ENCODE data around the gene ZNF800. TPM values are rescaled to one million over a fixed set of nuclear protein-coding genes. Genes with fewer than 3 reads are reported as not detected.

ZNF800 gene
- total RNA-seq, 2 donors from 2014 or later: 20.0 to 23.7 TPM

GRCh38 chr7:127338122-127338521 is 54.4 kb downstream of the ZNF800 start:
- Histone ChIP-seq H3K4me1 (no peaks in the 10 kb centered on the region), H3K36me3 (replicated peaks in 1 of 2; ENCODE audit: insufficient read depth in 1 of 2, low read depth in 2 of 2) (no peaks in the 10 kb centered on the region), H3K4me3 (no peak overlapping the region), H3K27ac (no peak overlapping the region), H3K27me3 (no peaks in the 10 kb centered on the region), H3K9me3 (no peaks in the 10 kb centered on the region)
- DNase-seq: no peak
- intact Hi-C loops (cut with DNase I): no loop called here
- 83 to 95% methylated on average over 1 of the region's 1 CpG for WGBS, 2 donors
- no peak for ATAC-seq
- no peak for TF ChIP-seq POLR2A (IDR thresholded peaks at IDR 0.05)
- TF ChIP-seq CTCF (IDR thresholded peaks at IDR 0.05): no peak

GRCh38 chr7:127337581-127337980 is 54.9 kb downstream of the ZNF800 start:
- 68 to 76% methylated on average over 5 of the region's 5 CpGs for WGBS, 2 donors
- ATAC-seq (no peak), DNase-seq (no peak)
- no peaks in the 10 kb centered on the region for H3K36me3 ChIP-seq (replicated peaks in 1 of 2; ENCODE audit: insufficient read depth in 1 of 2, low read depth in 2 of 2)
- H3K4me3 ChIP-seq: no peak overlapping the region
- no peaks in the 10 kb centered on the region for H3K9me3 ChIP-seq
- H3K4me1 ChIP-seq: no peaks in the 10 kb centered on the region
- intact Hi-C loops (cut with DNase I): no loop called here
- no peak for TF ChIP-seq POLR2A (IDR thresholded peaks at IDR 0.05)
- no peak for TF ChIP-seq CTCF (IDR thresholded peaks at IDR 0.05)
- no peaks in the 10 kb centered on the region for H3K27me3 ChIP-seq
- H3K27ac ChIP-seq: no peak overlapping the region

DNA sequence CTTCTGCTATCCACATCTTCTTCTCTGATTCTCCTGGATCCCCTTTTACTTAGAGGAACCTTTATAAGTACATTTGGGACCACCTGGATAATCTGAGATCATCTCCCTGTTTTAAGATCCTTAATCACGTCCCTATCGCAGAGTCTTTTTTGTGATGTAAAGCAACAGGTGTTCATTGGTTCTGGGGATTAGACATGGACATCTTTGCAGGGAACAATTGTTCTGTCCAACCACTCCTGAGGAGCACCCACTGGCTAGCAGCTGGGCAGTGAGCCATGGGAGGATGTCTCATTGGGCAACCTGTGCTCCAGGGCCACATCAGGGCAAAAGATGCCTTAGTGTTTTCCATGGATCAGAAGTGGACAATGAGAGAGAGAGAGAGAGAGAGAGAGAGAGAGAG is 56.0 kb downstream of the ZNF800 start:
- ATAC-seq (no peak), DNase-seq (no peak)
- whole genome bisulfite sequencing, 2 donors: 82 to 95% methylated on average over 2 of the region's 2 CpGs
- Histone ChIP-seq H3K4me1 (no peaks in the 10 kb centered on the region), H3K4me3 (no peak overlapping the region), H3K27me3 (no peaks in the 10 kb centered on the region), H3K9me3 (no peaks in the 10 kb centered on the region), H3K36me3 (replicated peaks in 1 of 2; ENCODE audit: insufficient read depth in 1 of 2, low read depth in 2 of 2) (no peaks in the 10 kb centered on the region), H3K27ac (no peak overlapping the region)
- TF ChIP-seq POLR2A (IDR thresholded peaks at IDR 0.05) (no peak), CTCF (IDR thresholded peaks at IDR 0.05) (no peak)
- intact Hi-C loops (cut with DNase I): no loop called here

DNA sequence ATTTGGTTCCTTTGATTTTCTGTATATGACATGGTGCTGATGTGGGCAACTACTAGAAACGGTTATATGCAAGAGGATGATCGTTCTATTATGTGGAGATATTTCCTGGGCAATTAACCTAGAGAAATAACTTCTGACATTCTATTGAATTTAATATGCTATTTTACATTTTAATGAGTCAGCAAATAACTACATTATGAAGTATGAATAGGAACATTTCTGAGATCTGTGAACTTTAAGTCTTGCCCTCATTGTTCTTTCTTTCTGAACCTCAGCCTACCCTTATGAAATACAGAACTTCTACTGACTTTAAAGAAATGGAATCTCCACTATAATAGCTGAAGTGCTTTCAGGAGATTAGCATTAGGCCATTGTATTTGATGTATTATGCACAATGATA is 59.6 kb downstream of the ZNF800 start:
- no peak for TF ChIP-seq POLR2A (IDR thresholded peaks at IDR 0.05)
- TF ChIP-seq CTCF (IDR thresholded peaks at IDR 0.05): no peak
- intact Hi-C loops (cut with DNase I): no loop called here
- WGBS, 2 donors: 88 to 92% methylated on average over 2 of the region's 2 CpGs

GRCh38 chr7:127330070-127330469 is 62.4 kb downstream of the ZNF800 start:
- H3K27me3 ChIP-seq: no peaks in the 10 kb centered on the region
- H3K9me3 ChIP-seq: no peaks in the 10 kb centered on the region
- no peak for ATAC-seq
- TF ChIP-seq POLR2A (IDR thresholded peaks at IDR 0.05) (no peak), CTCF (IDR thresholded peaks at IDR 0.05) (no peak)
- 77 to 84% methylated on average over 1 of the region's 1 CpG for WGBS, 2 donors
- H3K36me3 ChIP-seq (replicated peaks in 1 of 2; ENCODE audit: insufficient read depth in 1 of 2, low read depth in 2 of 2): no peaks in the 10 kb centered on the region
- H3K4me3 ChIP-seq: no peak overlapping the region
- no peak for DNase-seq
- no peaks in the 10 kb centered on the region for H3K4me1 ChIP-seq
- intact Hi-C loops (cut with DNase I): no loop called here
- H3K27ac ChIP-seq: no peak overlapping the region

More for the DNA sequence above, 59.6 kb downstream of the ZNF800 start:
- Histone ChIP-seq H3K27me3 (no peaks in the 10 kb centered on the region), H3K9me3 (no peaks in the 10 kb centered on the region), H3K4me3 (no peak overlapping the region), H3K36me3 (replicated peaks in 1 of 2; ENCODE audit: insufficient read depth in 1 of 2, low read depth in 2 of 2) (no peaks in the 10 kb centered on the region), H3K27ac (no peak overlapping the region), H3K4me1 (no peaks in the 10 kb centered on the region)
- DNase-seq (no peak), ATAC-seq (no peak)
